ENCODE measurements around the gene OR5AC2.

Gene OR5AC2

DNA sequence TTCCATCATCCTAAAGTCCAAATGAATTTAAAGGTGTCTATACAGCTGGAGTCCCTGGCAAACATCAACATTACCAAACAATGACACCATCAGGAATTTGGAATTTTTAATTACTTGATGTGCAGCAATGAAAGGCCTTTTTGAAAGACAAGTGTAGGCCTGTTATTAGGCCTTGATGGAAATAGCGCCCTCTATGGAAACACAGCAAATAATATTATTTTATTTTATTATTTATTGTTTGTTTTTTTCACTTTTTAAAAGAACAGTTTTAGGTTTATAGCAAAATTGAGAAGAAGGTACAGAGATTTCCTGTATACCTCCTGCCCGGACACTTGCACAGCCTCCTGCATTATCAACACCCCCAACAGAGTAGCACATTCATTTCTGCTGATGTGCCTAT, 18.1 kb upstream of the OR5AC2 start:
- H3K27me3 ChIP-seq = no peaks in the 10 kb centered on the region
- TF ChIP-seq Cebpa-rat (IDR thresholded peaks at IDR 0.05) = no peak
- H3K9ac ChIP-seq = no peak overlapping the region
- no peaks in the 10 kb centered on the region for H4K20me1 ChIP-seq
- no peaks in the 10 kb centered on the region for H3K9me3 ChIP-seq
- H3K36me3 ChIP-seq = no peaks in the 10 kb centered on the region
- no peak overlapping the region for H3K4me3 ChIP-seq
- H3K4me2 ChIP-seq = no peak overlapping the region
- no peak overlapping the region for H3K27ac ChIP-seq
- no peaks in the 10 kb centered on the region for H3K4me1 ChIP-seq

DNA sequence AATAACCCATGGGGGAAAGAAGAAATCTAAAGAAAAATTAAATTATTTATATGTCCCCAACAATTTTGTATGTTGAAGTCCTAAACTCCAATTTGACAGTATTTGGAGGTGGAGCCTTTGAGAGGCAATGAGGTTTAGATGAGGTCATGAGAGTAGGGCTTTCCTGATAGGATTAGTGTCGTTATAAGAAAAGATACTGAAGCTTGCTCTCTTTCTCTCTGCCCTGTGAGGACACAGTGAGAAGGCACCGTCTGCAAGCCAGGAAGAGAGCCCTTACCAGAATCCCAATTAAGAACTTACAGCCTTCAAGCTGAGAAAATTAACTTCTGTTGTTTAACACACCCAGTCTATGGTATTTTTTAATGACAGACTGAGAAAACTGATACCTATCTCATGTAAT, 16.1 kb upstream of the OR5AC2 start:
- no peaks in the 10 kb centered on the region for H4K20me1 ChIP-seq
- no peaks in the 10 kb centered on the region for H3K9me3 ChIP-seq
- no peak overlapping the region for H3K4me2 ChIP-seq
- H3K36me3 ChIP-seq = no peaks in the 10 kb centered on the region
- H3K27me3 ChIP-seq = no peaks in the 10 kb centered on the region
- no peak overlapping the region for H3K4me3 ChIP-seq
- H3K4me1 ChIP-seq = no peaks in the 10 kb centered on the region
- H3K27ac ChIP-seq = no peak overlapping the region
- no peak overlapping the region for H3K9ac ChIP-seq
- no peak for TF ChIP-seq Cebpa-rat (IDR thresholded peaks at IDR 0.05)

- Histone ChIP-seq H3K9ac (no peak overlapping the region), H3K4me1 (no peaks in the 10 kb centered on the region), H3K27ac (no peak overlapping the region), H3K4me3 (no peak overlapping the region), H3K27me3 (no peaks in the 10 kb centered on the region), H3K4me2 (no peak overlapping the region), H3K9me3 (no peaks in the 10 kb centered on the region), H4K20me1 (no peaks in the 10 kb centered on the region), H3K36me3 (no peaks in the 10 kb centered on the region)
- TF ChIP-seq Cebpa-rat (IDR thresholded peaks at IDR 0.05) = no peak
Observed at GRCh38 chr3:98073486-98073885, 13.5 kb upstream of the OR5AC2 start.

- H3K27ac ChIP-seq = no peak overlapping the region
- H3K4me1 ChIP-seq = no peaks in the 10 kb centered on the region
- H3K27me3 ChIP-seq = no peaks in the 10 kb centered on the region
- no peak for TF ChIP-seq Cebpa-rat (IDR thresholded peaks at IDR 0.05)
- H4K20me1 ChIP-seq = no peaks in the 10 kb centered on the region
- no peak overlapping the region for H3K9ac ChIP-seq
- H3K9me3 ChIP-seq = no peaks in the 10 kb centered on the region
- H3K4me3 ChIP-seq = no peak overlapping the region
- H3K4me2 ChIP-seq = no peak overlapping the region
- no peaks in the 10 kb centered on the region for H3K36me3 ChIP-seq
Observed at GRCh38 chr3:98095882-98096281, 8.9 kb downstream of the OR5AC2 start.

DNA sequence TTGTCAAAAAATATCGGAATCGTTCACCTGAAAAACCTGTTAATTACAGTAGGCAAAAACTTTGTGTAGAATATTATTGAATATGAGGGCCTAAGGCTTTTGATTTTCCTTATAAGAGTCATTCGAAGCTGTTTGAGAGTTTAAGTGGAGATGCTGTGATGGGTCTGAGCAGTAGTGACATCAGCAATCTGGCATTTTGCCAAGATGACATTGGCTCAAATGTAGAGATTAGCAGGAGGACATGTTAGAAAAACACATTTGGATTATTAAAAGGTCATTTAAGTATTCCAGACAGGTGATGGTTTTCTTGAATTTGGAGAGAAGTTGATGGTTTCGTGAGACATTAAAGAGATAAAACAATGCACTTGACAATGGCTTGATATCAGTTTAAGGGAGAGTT, 12.9 kb downstream of the OR5AC2 start:
- Histone ChIP-seq H3K9ac (no peak overlapping the region), H3K4me3 (no peak overlapping the region), H3K4me1 (no peaks in the 10 kb centered on the region), H3K27ac (no peak overlapping the region), H3K9me3 (no peaks in the 10 kb centered on the region), H3K4me2 (no peak overlapping the region), H3K36me3 (no peaks in the 10 kb centered on the region), H3K27me3 (no peaks in the 10 kb centered on the region), H4K20me1 (no peaks in the 10 kb centered on the region)
- no peak for TF ChIP-seq Cebpa-rat (IDR thresholded peaks at IDR 0.05)

GRCh38 chr3:98108162-98108561, 21.2 kb downstream of the OR5AC2 start:
- H3K4me1 ChIP-seq = no peaks in the 10 kb centered on the region
- H3K27me3 ChIP-seq = no peaks in the 10 kb centered on the region
- no peaks in the 10 kb centered on the region for H3K9me3 ChIP-seq
- H3K27ac ChIP-seq = no peak overlapping the region
- no peak overlapping the region for H3K4me3 ChIP-seq
- H4K20me1 ChIP-seq = no peaks in the 10 kb centered on the region
- no peak overlapping the region for H3K4me2 ChIP-seq
- H3K36me3 ChIP-seq = no peaks in the 10 kb centered on the region
- no peak overlapping the region for H3K9ac ChIP-seq
- TF ChIP-seq Cebpa-rat (IDR thresholded peaks at IDR 0.05) = no peak

GRCh38 chr3:98109807-98110549, 23.0 kb downstream of the OR5AC2 start:
- H4K20me1 ChIP-seq = no peaks in the 10 kb centered on the region
- H3K27ac ChIP-seq = no peak overlapping the region

GRCh38 chr3:98110550-98110908, 23.6 kb downstream of the OR5AC2 start:
- H3K27ac ChIP-seq = no peak overlapping the region
- no peaks in the 10 kb centered on the region for H4K20me1 ChIP-seq
- H3K4me1 ChIP-seq = no peaks in the 10 kb centered on the region
- no peak overlapping the region for H3K9ac ChIP-seq
- no peak overlapping the region for H3K4me2 ChIP-seq
- H3K9me3 ChIP-seq = no peaks in the 10 kb centered on the region
- H3K4me3 ChIP-seq = no peak overlapping the region
- H3K27me3 ChIP-seq = no peaks in the 10 kb centered on the region
- no peak for TF ChIP-seq Cebpa-rat (IDR thresholded peaks at IDR 0.05)
- no peaks in the 10 kb centered on the region for H3K36me3 ChIP-seq

More at GRCh38 chr3:98109807-98110549, 23.0 kb downstream of the OR5AC2 start:
- TF ChIP-seq Cebpa-rat (IDR thresholded peaks at IDR 0.05) = no peak
- no peaks in the 10 kb centered on the region for H3K36me3 ChIP-seq
- H3K4me1 ChIP-seq = no peaks in the 10 kb centered on the region
- no peak overlapping the region for H3K4me3 ChIP-seq
- no peaks in the 10 kb centered on the region for H3K27me3 ChIP-seq
- H3K9ac ChIP-seq = no peak overlapping the region
- no peak overlapping the region for H3K4me2 ChIP-seq
- no peaks in the 10 kb centered on the region for H3K9me3 ChIP-seq

DNA sequence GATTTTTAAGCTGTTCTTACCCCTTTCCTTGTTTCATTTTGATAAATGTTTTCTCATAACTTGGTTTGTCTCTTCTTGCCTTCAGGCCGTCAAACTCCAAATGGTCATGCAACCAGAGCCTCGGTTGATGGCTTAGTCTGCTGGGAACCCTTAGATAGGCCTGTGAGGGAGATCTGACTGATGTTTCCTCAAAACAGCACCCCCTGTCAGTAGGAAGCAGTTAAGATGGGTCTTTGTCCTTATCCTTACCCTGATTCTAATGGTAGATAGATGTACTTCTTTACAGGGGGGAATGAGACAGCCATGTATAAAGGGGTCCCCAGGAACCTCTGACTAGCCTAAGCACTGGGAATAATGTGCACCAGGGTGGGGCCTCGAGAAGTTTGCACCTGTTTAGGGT, 27.3 kb downstream of the OR5AC2 start:
- H3K27ac ChIP-seq = no peak overlapping the region
- TF ChIP-seq Cebpa-rat (IDR thresholded peaks at IDR 0.05) = no peak
- no peak overlapping the region for H3K4me3 ChIP-seq
- H3K36me3 ChIP-seq = no peaks in the 10 kb centered on the region
- no peaks in the 10 kb centered on the region for H3K9me3 ChIP-seq
- no peaks in the 10 kb centered on the region for H3K27me3 ChIP-seq
- no peaks in the 10 kb centered on the region for H4K20me1 ChIP-seq
- no peak overlapping the region for H3K9ac ChIP-seq
- H3K4me2 ChIP-seq = no peak overlapping the region
- H3K4me1 ChIP-seq = no peaks in the 10 kb centered on the region

DNA sequence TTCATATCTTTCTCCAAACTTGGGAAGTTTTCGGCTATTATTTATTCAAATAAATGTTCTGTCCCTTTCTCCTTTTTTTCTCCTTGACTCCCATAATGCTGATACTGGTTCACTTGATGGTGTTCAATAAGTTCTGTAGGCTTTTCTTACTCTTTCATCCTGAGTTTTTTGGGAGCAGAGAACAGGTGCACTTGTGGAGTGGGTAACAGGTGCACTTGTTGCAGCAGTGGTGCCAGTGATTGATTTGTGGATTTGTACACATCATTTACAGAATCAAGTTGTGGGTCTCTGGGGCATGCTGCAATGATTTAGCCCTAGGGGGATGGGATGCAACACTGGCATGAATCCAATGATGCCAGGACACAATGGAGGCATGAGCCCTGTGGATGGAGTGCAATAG, 28.7 kb downstream of the OR5AC2 start:
- no peak overlapping the region for H3K27ac ChIP-seq
- H3K9ac ChIP-seq = no peak overlapping the region
- no peak overlapping the region for H3K4me2 ChIP-seq

GRCh38 chr3:98130421-98130820, 43.4 kb downstream of the OR5AC2 start, which contains the start of gene OR5H1:
Gene OR5H1, plus strand, starts transcription at chr3:98130721. Its CDS starts 1,977 bp downstream, at chr3:98132698.
- no peaks in the 10 kb centered on the region for H4K20me1 ChIP-seq
- no peak within 1 kb of the TSS for H3K9ac ChIP-seq
- no peaks in the 10 kb centered on the region for H3K9me3 ChIP-seq
- H3K36me3 ChIP-seq = no peaks in the 10 kb centered on the region
- TF ChIP-seq Cebpa-rat (IDR thresholded peaks at IDR 0.05) = no peak
- H3K27ac ChIP-seq = no peak within 1 kb of the TSS
- H3K4me3 ChIP-seq = no peak within 1 kb of the TSS
- no peaks in the 10 kb centered on the region for H3K27me3 ChIP-seq
- no peak within 1 kb of the TSS for H3K4me2 ChIP-seq
- H3K4me1 ChIP-seq = no peaks in the 10 kb centered on the region

More for the DNA sequence above, 28.7 kb downstream of the OR5AC2 start:
- Histone ChIP-seq H3K36me3 (no peaks in the 10 kb centered on the region), H4K20me1 (no peaks in the 10 kb centered on the region), H3K9me3 (no peaks in the 10 kb centered on the region), H3K4me1 (no peaks in the 10 kb centered on the region), H3K4me3 (no peak overlapping the region), H3K27me3 (no peaks in the 10 kb centered on the region)
- TF ChIP-seq Cebpa-rat (IDR thresholded peaks at IDR 0.05) = no peak
